Astrocyte (in vitro differentiated cells and primary cell): ENCODE results near the gene COL15A1. TPM values are rescaled to one million over a fixed set of nuclear protein-coding genes. Genes with fewer than 3 reads are reported as not detected.

Experiments used
- DNase-seq: peaks from one replicate; pipeline ENCODE4 v3.0.0-alpha.2; 2010; ENCODE audit warnings: low read depth
- FAIRE-seq: peaks from 2 replicates; lab custom pipeline; 2011; peaks lifted over from hg19 to GRCh38; lab: Jason Lieb, UNC
- H2AFZ ChIP-seq: 2 replicates; pipeline ENCODE4 v1.6.0; 2012; ENCODE audit warnings: low read depth, low read length, inconsistent platforms
- H3K27ac ChIP-seq: 2 replicates; pipeline ENCODE4 v1.5.1; 2011; ENCODE audit warnings: low read depth, low read length, inconsistent platforms
- H3K27me3 ChIP-seq: 2 replicates; pipeline ENCODE4 v1.6.0; 2011; ENCODE audit warnings: low read length, inconsistent platforms; ENCODE audit not compliant: insufficient read depth
- H3K36me3 ChIP-seq: 2 replicates; pipeline ENCODE4 v1.5.1; 2011; ENCODE audit warnings: low read length, inconsistent platforms; ENCODE audit not compliant: insufficient read depth
- H3K4me1 ChIP-seq: 2 replicates; pipeline ENCODE4 v1.5.1; 2011; ENCODE audit warnings: low read length, inconsistent platforms; ENCODE audit not compliant: insufficient read depth
- H3K4me2 ChIP-seq: 2 replicates; pipeline ENCODE4 v1.6.0; 2012; ENCODE audit warnings: low read length, inconsistent platforms
- H3K4me3 ChIP-seq: 2 replicates; pipeline ENCODE4 v1.5.1; 2011; ENCODE audit warnings: low read depth, mild to moderate bottlenecking, low read length, inconsistent platforms; ENCODE audit not compliant: insufficient read depth
- H3K79me2 ChIP-seq: 2 replicates; pipeline ENCODE4 v1.6.0; 2012; ENCODE audit warnings: mild to moderate bottlenecking, low read length, inconsistent platforms; ENCODE audit not compliant: insufficient read depth
- H3K9ac ChIP-seq: 2 replicates; pipeline ENCODE4 v1.6.0; 2012; ENCODE audit warnings: mild to moderate bottlenecking, low read length, inconsistent platforms
- H3K9me3 ChIP-seq: 2 replicates; pipeline ENCODE4 v1.5.1; 2012; ENCODE audit warnings: low read depth, mild to moderate bottlenecking, low read length, inconsistent platforms; ENCODE audit not compliant: insufficient read depth
- H4K20me1 ChIP-seq: 2 replicates; pipeline ENCODE4 v1.6.0; 2012; ENCODE audit warnings: low read length, inconsistent platforms; ENCODE audit not compliant: insufficient read depth
- H3K27ac Mint-ChIP-seq: one replicate; pipeline ENCODE4 v1.8.0; 2021; ENCODE audit warnings: mild to moderate bottlenecking, mixed read lengths; ENCODE audit not compliant: unreplicated experiment
- H3K27me3 Mint-ChIP-seq: one replicate; pipeline ENCODE4 v1.8.0; 2021; ENCODE audit warnings: low read depth, mixed read lengths; ENCODE audit not compliant: unreplicated experiment
- H3K36me3 Mint-ChIP-seq: one replicate; pipeline ENCODE4 v1.8.0; 2021; ENCODE audit warnings: low read depth, mixed read lengths; ENCODE audit not compliant: unreplicated experiment
- H3K4me1 Mint-ChIP-seq: one replicate; pipeline ENCODE4 v1.8.0; 2021; ENCODE audit warnings: low read depth, mixed read lengths; ENCODE audit not compliant: unreplicated experiment
- H3K4me3 Mint-ChIP-seq: one replicate; pipeline ENCODE4 v1.8.0; 2021; ENCODE audit warnings: mild to moderate bottlenecking, moderate library complexity, mixed read lengths; ENCODE audit not compliant: unreplicated experiment
- H3K9me3 Mint-ChIP-seq: one replicate; pipeline ENCODE4 v1.8.0; 2021; ENCODE audit warnings: mild to moderate bottlenecking, mixed read lengths; ENCODE audit not compliant: unreplicated experiment
- CTCF ChIP-seq: IDR thresholded peaks from 2 replicates; pipeline ENCODE4 v1.5.1; 2011; ENCODE audit warnings: low read depth, mild to moderate bottlenecking, inconsistent platforms, low read length, moderate library complexity; ENCODE audit not compliant: insufficient read depth
- EZH2 ChIP-seq: IDR thresholded peaks from 2 replicates; pipeline ENCODE4 v1.6.1; 2012; ENCODE audit warnings: mild to moderate bottlenecking, low read length, inconsistent platforms; ENCODE audit not compliant: insufficient read depth
- total RNA-seq: library from RNA; stranded (reverse); gene quantifications from 2 replicates; pipeline ENCODE4 v1.2.1, GENCODE V29; 2021

Gene COL15A1
- total RNA-seq, 1 donor from 2014 or later = 5.6 TPM

GRCh38 chr9:98972716-98973115 is 29.0 kb downstream of the COL15A1 start:
- H3K4me2 ChIP-seq = no peak overlapping the region
- no peak overlapping the region for H3K4me3 ChIP-seq
- Mint-ChIP-seq H3K4me1 (peaks cover 29% of the 10 kb centered on the region), H3K4me3 (no peak overlapping the region), H3K9me3 (peaks cover 5% of the 10 kb centered on the region), H3K27ac (no peak overlapping the region), H3K36me3 (peaks cover 2% of the 10 kb centered on the region), H3K27me3 (peaks cover 24% of the 10 kb centered on the region)
- no peak overlapping the region for H3K27ac ChIP-seq
- no peaks in the 10 kb centered on the region for H3K9me3 ChIP-seq
- no peaks in the 10 kb centered on the region for H4K20me1 ChIP-seq
- FAIRE-seq (no peak), DNase-seq (no peak)
- no peaks in the 10 kb centered on the region for H3K79me2 ChIP-seq
- peaks cover 25% of the 10 kb centered on the region for H3K27me3 ChIP-seq
- TF ChIP-seq CTCF (no peak), EZH2 (no peak)
- H2AFZ ChIP-seq = no peak overlapping the region
- H3K36me3 ChIP-seq = no peaks in the 10 kb centered on the region
- peaks cover 13% of the 10 kb centered on the region for H3K4me1 ChIP-seq
- no peak overlapping the region for H3K9ac ChIP-seq

GRCh38 chr9:98973171-98973570 is 29.5 kb downstream of the COL15A1 start:
- H3K27me3 Mint-ChIP-seq = peaks cover 24% of the 10 kb centered on the region
- no peaks in the 10 kb centered on the region for H3K9me3 ChIP-seq
- no peaks in the 10 kb centered on the region for H4K20me1 ChIP-seq
- FAIRE-seq = no peak
- H3K27me3 ChIP-seq = peaks cover 25% of the 10 kb centered on the region
- H3K4me1 Mint-ChIP-seq = peaks cover 32% of the 10 kb centered on the region
- no peak overlapping the region for H3K4me3 ChIP-seq
- no peak for DNase-seq
- H3K27ac Mint-ChIP-seq = no peak overlapping the region
- H3K4me1 ChIP-seq = peaks cover 13% of the 10 kb centered on the region
- no peaks in the 10 kb centered on the region for H3K36me3 ChIP-seq
- H3K36me3 Mint-ChIP-seq = peaks cover 2% of the 10 kb centered on the region
- H3K4me2 ChIP-seq = no peak overlapping the region
- TF ChIP-seq EZH2 (no peak), CTCF (no peak)
- H3K27ac ChIP-seq = no peak overlapping the region
- no peak overlapping the region for H2AFZ ChIP-seq
- no peak overlapping the region for H3K4me3 Mint-ChIP-seq
- no peaks in the 10 kb centered on the region for H3K79me2 ChIP-seq
- H3K9me3 Mint-ChIP-seq = peaks cover 5% of the 10 kb centered on the region
- H3K9ac ChIP-seq = no peak overlapping the region

- no peak overlapping the region for H3K9ac ChIP-seq
- H3K36me3 Mint-ChIP-seq = no peaks in the 10 kb centered on the region
- no peak overlapping the region for H3K4me3 Mint-ChIP-seq
- peaks cover 36% of the 10 kb centered on the region for H3K4me1 Mint-ChIP-seq
- H3K4me1 ChIP-seq = peaks cover 13% of the 10 kb centered on the region
- H3K27ac ChIP-seq = no peak overlapping the region
- H3K27me3 ChIP-seq = peaks cover 25% of the 10 kb centered on the region
- no peak for DNase-seq
- no peaks in the 10 kb centered on the region for H3K79me2 ChIP-seq
- H3K9me3 Mint-ChIP-seq = peaks cover 5% of the 10 kb centered on the region
- no peak for FAIRE-seq
- H3K4me3 ChIP-seq = no peak overlapping the region
- H3K27me3 Mint-ChIP-seq = peaks cover 21% of the 10 kb centered on the region
- TF ChIP-seq CTCF (no peak), EZH2 (no peak)
- no peaks in the 10 kb centered on the region for H4K20me1 ChIP-seq
- no peak overlapping the region for H3K4me2 ChIP-seq
- H3K9me3 ChIP-seq = no peaks in the 10 kb centered on the region
- H3K36me3 ChIP-seq = no peaks in the 10 kb centered on the region
- no peak overlapping the region for H2AFZ ChIP-seq
- no peak overlapping the region for H3K27ac Mint-ChIP-seq
Observed at GRCh38 chr9:98973576-98973975, 29.9 kb downstream of the COL15A1 start.
